ENCODE measurements around the gene SAMHD1.

SAMHD1 gene

GRCh38 chr20:36861875-36862801 lies 89.4 kb downstream of the SAMHD1 start:
- peak overlapping the region; percentile 28 for H3K4me3 ChIP-seq (ENCODE audit: low read depth, low read length)
- TF ChIP-seq, protein P1, sequence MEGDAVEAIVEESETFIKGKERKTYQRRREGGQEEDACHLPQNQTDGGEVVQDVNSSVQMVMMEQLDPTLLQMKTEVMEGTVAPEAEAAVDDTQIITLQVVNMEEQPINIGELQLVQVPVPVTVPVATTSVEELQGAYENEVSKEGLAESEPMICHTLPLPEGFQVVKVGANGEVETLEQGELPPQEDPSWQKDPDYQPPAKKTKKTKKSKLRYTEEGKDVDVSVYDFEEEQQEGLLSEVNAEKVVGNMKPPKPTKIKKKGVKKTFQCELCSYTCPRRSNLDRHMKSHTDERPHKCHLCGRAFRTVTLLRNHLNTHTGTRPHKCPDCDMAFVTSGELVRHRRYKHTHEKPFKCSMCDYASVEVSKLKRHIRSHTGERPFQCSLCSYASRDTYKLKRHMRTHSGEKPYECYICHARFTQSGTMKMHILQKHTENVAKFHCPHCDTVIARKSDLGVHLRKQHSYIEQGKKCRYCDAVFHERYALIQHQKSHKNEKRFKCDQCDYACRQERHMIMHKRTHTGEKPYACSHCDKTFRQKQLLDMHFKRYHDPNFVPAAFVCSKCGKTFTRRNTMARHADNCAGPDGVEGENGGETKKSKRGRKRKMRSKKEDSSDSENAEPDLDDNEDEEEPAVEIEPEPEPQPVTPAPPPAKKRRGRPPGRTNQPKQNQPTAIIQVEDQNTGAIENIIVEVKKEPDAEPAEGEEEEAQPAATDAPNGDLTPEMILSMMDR (IDR thresholded peaks at IDR 0.05; ENCODE audit: low read depth, low read length) = no peak
- no peak for TF ChIP-seq POLR2A (IDR thresholded peaks at IDR 0.05; ENCODE audit: extremely low read depth, insufficient read length)
- TF ChIP-seq MYC (IDR thresholded peaks at IDR 0.05; ENCODE audit: low read depth, low read length) = no peak
- TF ChIP-seq MAX (IDR thresholded peaks at IDR 0.05; ENCODE audit: low read depth, low read length) = no peak
- DNase-seq (ENCODE audit: low read depth) = no peak

DNA sequence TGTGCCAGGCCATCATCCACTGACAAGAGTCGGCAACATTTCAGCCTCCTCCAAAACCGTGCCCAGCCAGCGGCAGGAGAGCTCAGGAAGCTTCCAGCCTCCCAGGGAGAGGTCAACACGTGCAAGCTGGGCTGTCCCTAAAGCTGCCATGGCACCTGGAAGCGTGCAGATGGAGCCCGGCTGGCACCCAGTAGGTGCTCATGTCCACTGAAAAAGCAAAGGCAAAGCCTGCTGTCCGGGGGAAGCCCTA lies 90.0 kb downstream of the SAMHD1 start:
- no peak for DNase-seq (ENCODE audit: low read depth)
- TF ChIP-seq MYC (IDR thresholded peaks at IDR 0.05; ENCODE audit: low read depth, low read length) = no peak
- no peak for TF ChIP-seq POLR2A (IDR thresholded peaks at IDR 0.05; ENCODE audit: extremely low read depth, insufficient read length)
- TF ChIP-seq MAX (IDR thresholded peaks at IDR 0.05; ENCODE audit: low read depth, low read length) = no peak
- TF ChIP-seq, protein P1 (IDR thresholded peaks at IDR 0.05; ENCODE audit: low read depth, low read length) = no peak
- H3K4me3 ChIP-seq (ENCODE audit: low read depth, low read length) = peak overlapping the region; percentile 11

DNA sequence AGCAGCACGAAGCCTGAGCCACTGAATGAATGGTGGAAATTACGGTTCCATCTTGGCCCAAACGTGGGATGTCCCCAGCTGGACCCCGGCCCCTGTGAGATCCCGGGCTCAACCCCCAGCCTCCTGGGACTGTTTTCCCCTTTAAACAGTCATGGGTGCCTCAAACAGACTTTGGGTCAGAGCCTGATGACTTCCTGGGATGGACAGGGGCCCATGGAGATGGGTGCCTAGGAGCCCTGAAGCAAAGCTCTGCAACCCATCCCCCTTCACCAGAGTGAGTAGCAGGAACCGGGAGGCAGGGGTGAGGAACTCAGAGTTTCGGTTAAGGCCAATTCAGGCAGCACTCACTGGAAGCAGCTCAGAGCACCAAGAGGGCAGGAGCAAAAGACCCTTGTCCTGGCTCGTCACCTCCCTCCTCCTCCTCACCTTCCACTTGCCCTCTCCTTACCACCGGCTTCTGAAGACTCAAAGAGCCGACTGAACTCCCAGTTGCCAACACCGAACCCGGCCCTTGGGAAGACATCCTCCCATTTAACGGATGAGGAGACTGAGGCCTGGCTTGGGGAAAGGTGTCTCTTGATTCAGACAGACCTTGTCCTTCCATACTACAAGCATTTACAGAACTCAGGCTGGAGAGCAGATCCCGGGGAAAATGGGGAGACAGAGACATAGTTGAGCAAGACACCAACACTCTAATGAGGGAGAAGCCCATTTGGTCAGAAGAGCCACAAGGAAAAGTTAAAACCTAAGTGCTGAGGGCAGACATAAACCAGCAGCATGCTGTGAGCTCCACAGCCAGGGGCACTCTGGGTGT lies 90.5 kb downstream of the SAMHD1 start:
- H3K4me3 ChIP-seq (ENCODE audit: low read depth, low read length) = no peak overlapping the region
- TF ChIP-seq POLR2A (IDR thresholded peaks at IDR 0.05; ENCODE audit: extremely low read depth, insufficient read length) (no peak), MAX (IDR thresholded peaks at IDR 0.05; ENCODE audit: low read depth, low read length) (no peak), MYC (IDR thresholded peaks at IDR 0.05; ENCODE audit: low read depth, low read length) (no peak)
- TF ChIP-seq, protein P1 (IDR thresholded peaks at IDR 0.05; ENCODE audit: low read depth, low read length) = no peak
- no peak for DNase-seq (ENCODE audit: low read depth)

DNA sequence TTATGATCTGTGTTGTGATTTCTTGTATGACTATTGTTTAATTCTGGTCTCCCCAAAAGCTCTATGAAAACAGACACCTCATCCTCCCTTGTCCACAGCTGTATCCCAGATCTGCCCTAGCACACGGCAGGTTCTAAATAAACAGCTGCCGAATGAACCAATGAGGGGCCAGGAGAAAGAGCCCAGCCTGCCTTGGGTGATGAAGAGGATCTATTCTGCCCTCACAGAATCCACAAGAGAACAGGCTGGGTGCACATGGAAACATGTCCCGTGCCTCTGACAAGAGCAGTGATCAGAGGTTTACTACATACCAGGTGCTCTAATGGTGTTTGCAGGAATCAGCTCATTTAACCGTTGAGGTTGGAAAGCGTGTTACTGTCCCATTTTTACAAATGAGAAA lies 91.2 kb downstream of the SAMHD1 start:
- no peak for TF ChIP-seq POLR2A (IDR thresholded peaks at IDR 0.05; ENCODE audit: extremely low read depth, insufficient read length)
- TF ChIP-seq MYC (IDR thresholded peaks at IDR 0.05; ENCODE audit: low read depth, low read length) = no peak
- TF ChIP-seq, protein P1 (IDR thresholded peaks at IDR 0.05; ENCODE audit: low read depth, low read length) = no peak
- TF ChIP-seq MAX (IDR thresholded peaks at IDR 0.05; ENCODE audit: low read depth, low read length) = no peak
- no peak overlapping the region for H3K4me3 ChIP-seq (ENCODE audit: low read depth, low read length)
- DNase-seq (ENCODE audit: low read depth) = no peak

GRCh38 chr20:36859700-36860330 lies 91.7 kb downstream of the SAMHD1 start:
- no peak for DNase-seq (ENCODE audit: low read depth)
- TF ChIP-seq MYC (IDR thresholded peaks at IDR 0.05; ENCODE audit: low read depth, low read length) (no peak), POLR2A (IDR thresholded peaks at IDR 0.05; ENCODE audit: extremely low read depth, insufficient read length) (no peak), MAX (IDR thresholded peaks at IDR 0.05; ENCODE audit: low read depth, low read length) (no peak)
- TF ChIP-seq, protein P1 (IDR thresholded peaks at IDR 0.05; ENCODE audit: low read depth, low read length) = no peak
- no peak overlapping the region for H3K4me3 ChIP-seq (ENCODE audit: low read depth, low read length)

All from NB4 (cell line).